CD14-positive monocyte (primary cell): ENCODE results near the gene HYLS1. TPM values are rescaled to one million over a fixed set of nuclear protein-coding genes. Genes with fewer than 3 reads are reported as not detected.

ENCODE experiments used
- DNase-seq, 3 donors: peaks; one replicate each; pipeline ENCODE4 v3.0.0-alpha.2; 2011 to 2022
- H2AFZ ChIP-seq: 2 replicates; pipeline ENCODE4 v1.6.0; 2012; ENCODE audit warnings: mild to moderate bottlenecking, low read depth, low read length, inconsistent platforms; ENCODE audit not compliant: insufficient read depth, poor library complexity, severe bottlenecking
- H3K27ac ChIP-seq, 2 donors: 1 replicate in 1 of 2; 2 replicates in 1 of 2; pipeline ENCODE4 v1.5.1; 2012 to 2013; ENCODE audit warnings: low read length in 2 of 2, control low read depth in 1 of 2, inconsistent platforms in 1 of 2, low read depth in 1 of 2, mild to moderate bottlenecking in 1 of 2
- H3K27me3 ChIP-seq, 2 donors: one replicate each; pipeline versions ENCODE4 v1.6.0 to v1.6.1; 2011 to 2013; ENCODE audit warnings: low read length in 2 of 2; ENCODE audit not compliant: control insufficient read depth in 2 of 2, insufficient read depth in 2 of 2
- H3K36me3 ChIP-seq, 2 donors: replicated peaks in 1 of 2; 1 replicate in 1 of 2; 2 replicates in 1 of 2; pipeline versions ENCODE4 v1.5.1 to v1.6.1; 2012 to 2013; ENCODE audit warnings: low read length in 2 of 2, control low read depth in 1 of 2, inconsistent platforms in 1 of 2, mild to moderate bottlenecking in 1 of 2; ENCODE audit not compliant: insufficient read depth in 2 of 2, control insufficient read depth in 1 of 2
- H3K4me1 ChIP-seq, 2 donors: 1 replicate in 1 of 2; 2 replicates in 1 of 2; pipeline versions ENCODE4 v1.5.1 to v1.6.1; 2012 to 2013; ENCODE audit warnings: low read length in 2 of 2, control low read depth in 1 of 2, inconsistent platforms in 1 of 2, mild to moderate bottlenecking in 1 of 2, moderate library complexity in 1 of 2; ENCODE audit not compliant: insufficient read depth in 2 of 2, control insufficient read depth in 1 of 2
- H3K4me2 ChIP-seq: replicated peaks from 2 replicates; pipeline ENCODE3; 2012; ENCODE audit warnings: low read length, moderate library complexity, mild to moderate bottlenecking; ENCODE audit not compliant: poor library complexity, severe bottlenecking; ENCODE audit errors: extremely low read depth
- H3K4me3 ChIP-seq, 3 experiments: fragments of 200-600 bp in 1 of 3; sonication (generic) in 1 of 3; replicated peaks in 1 of 3; 1 replicate in 2 of 3; 2 replicates in 1 of 3; pipeline ENCODE4 v1.5.1; 2011 to 2013; ENCODE audit warnings: low read length in 3 of 3, mild to moderate bottlenecking in 3 of 3, control low read depth in 2 of 3, low read depth in 2 of 3, inconsistent platforms in 1 of 3, moderate library complexity in 1 of 3
- H3K79me2 ChIP-seq: 2 replicates; pipeline ENCODE4 v1.6.0; 2012; ENCODE audit warnings: mild to moderate bottlenecking, control low read depth, inconsistent platforms, low read length, moderate library complexity; ENCODE audit not compliant: insufficient read depth
- H3K9ac ChIP-seq: 2 replicates; pipeline ENCODE4 v1.6.0; 2017; ENCODE audit warnings: low read length, mild to moderate bottlenecking; ENCODE audit not compliant: insufficient read depth, poor library complexity, severe bottlenecking
- H3K9me3 ChIP-seq, 2 donors: replicated peaks in 1 of 2; 1 replicate in 1 of 2; 2 replicates in 1 of 2; pipeline versions ENCODE4 v1.5.1 to v1.6.1; 2012 to 2013; ENCODE audit warnings: low read length in 2 of 2, control low read depth in 1 of 2; ENCODE audit not compliant: control insufficient read depth in 1 of 2, insufficient read depth in 1 of 2
- H4K20me1 ChIP-seq: 2 replicates; pipeline ENCODE4 v1.6.0; 2012; ENCODE audit warnings: mild to moderate bottlenecking, low read length, control low read depth, moderate library complexity; ENCODE audit not compliant: insufficient read depth
- H3K27ac Mint-ChIP-seq, 7 donors: one replicate each; pipeline ENCODE4 v1.8.0; 2020; ENCODE audit warnings: mild to moderate bottlenecking in 7 of 7, mixed read lengths in 7 of 7, moderate library complexity in 6 of 7, inconsistent platforms in 2 of 7
- H3K27me3 Mint-ChIP-seq, 3 donors: one replicate each; pipeline ENCODE4 v1.8.0; 2021 to 2022; ENCODE audit warnings: low read depth in 3 of 3, mild to moderate bottlenecking in 3 of 3, mixed read lengths in 3 of 3, moderate library complexity in 3 of 3, inconsistent platforms in 1 of 3
- H3K36me3 Mint-ChIP-seq, 2 donors: one replicate each; pipeline ENCODE4 v1.8.0; 2020; ENCODE audit warnings: mixed read lengths in 2 of 2, inconsistent platforms in 1 of 2, mild to moderate bottlenecking in 1 of 2
- H3K4me1 Mint-ChIP-seq: one replicate; pipeline ENCODE4 v1.8.0; 2020; ENCODE audit warnings: mild to moderate bottlenecking, mixed read lengths
- H3K4me3 Mint-ChIP-seq, 2 donors: one replicate each; pipeline ENCODE4 v1.8.0; 2020; ENCODE audit warnings: mild to moderate bottlenecking in 2 of 2, mixed read lengths in 2 of 2, moderate library complexity in 1 of 2
- H3K9me3 Mint-ChIP-seq, 7 donors: one replicate each; pipeline ENCODE4 v1.8.0; 2020 to 2022; ENCODE audit warnings: mixed read lengths in 7 of 7, mild to moderate bottlenecking in 6 of 7, moderate library complexity in 6 of 7, inconsistent platforms in 2 of 7
- WGBS: methylation state at CpG from one replicate; pipeline ENCODE4 v1.1.5; 2013; ENCODE audit warnings: missing lambda C conversion rate; ENCODE audit not compliant: insufficient coverage; 5-methylcytosine and 5-hydroxymethylcytosine counted together
- intact Hi-C, 2 donors: fragments of 100-400 bp; cut with micrococcal nuclease; formaldehyde crosslinking; loops; one replicate each; pipeline versions ENCODE4 v1.15.0 to v1.15.1; 2023
- polyA plus RNA-seq, 3 donors: library from polyadenylated mRNA; depleted of rRNA in 1 of 3; unstranded in 2 of 3; stranded (reverse) in 1 of 3; fragments of 300-500 nt in 2 of 3; fragments of >200 nt in 1 of 3; fragmentation: Illumina TruSeq in 2 of 3; gene quantifications; 1 replicate in 2 of 3; 2 replicates in 1 of 3; pipeline ENCODE4 v1.2.3, GENCODE V29; 2012 to 2021
- TF ChIP-seq, protein P1 (sequence below): fragments of 200-600 bp; IDR thresholded peaks from one replicate; pipeline ENCODE4 v1.8.0; 2022; ENCODE audit warnings: antibody characterized with exemption, mild to moderate bottlenecking

HYLS1 gene
- polyA plus RNA-seq, 3 donors = 0.61 to 2.6 (median 2.0) TPM

DNA sequence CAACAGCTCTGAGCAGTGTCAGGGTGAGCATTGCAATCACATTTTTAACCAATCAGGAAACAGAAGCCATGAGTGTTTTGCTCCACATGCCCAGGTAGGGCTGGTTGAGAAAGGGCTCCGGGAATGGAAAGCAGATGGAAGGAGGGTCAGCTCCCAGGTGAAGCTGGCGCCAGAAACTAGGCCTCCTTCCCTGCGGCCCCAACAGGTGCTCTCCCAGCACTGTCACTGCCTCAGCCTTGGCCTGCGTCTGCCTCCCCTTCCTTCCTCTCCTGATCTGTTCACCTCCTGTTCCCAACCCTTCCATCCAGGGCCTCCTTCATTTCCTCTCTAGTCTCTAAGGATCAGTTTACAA is 53.8 kb downstream of the HYLS1 start:
- Histone ChIP-seq H3K9me3 (no peaks in the 10 kb centered on the region), H3K79me2 (no peaks in the 10 kb centered on the region), H3K36me3 (no peaks in the 10 kb centered on the region), H3K4me1 (no peaks in the 10 kb centered on the region), H3K4me3 (no peak overlapping the region), H4K20me1 (no peaks in the 10 kb centered on the region), H3K27ac (no peak overlapping the region), H3K27me3 (no peaks in the 10 kb centered on the region), H3K4me2 (no peak overlapping the region), H3K9ac (no peak overlapping the region), H2AFZ (no peak overlapping the region)
- H3K27ac Mint-ChIP-seq = no peak overlapping the region
- no peaks in the 10 kb centered on the region for H3K36me3 Mint-ChIP-seq
- peaks cover 0 to 7% (median 0%) of the 10 kb centered on the region in 7 donors for H3K9me3 Mint-ChIP-seq
- TF ChIP-seq, protein P1, sequence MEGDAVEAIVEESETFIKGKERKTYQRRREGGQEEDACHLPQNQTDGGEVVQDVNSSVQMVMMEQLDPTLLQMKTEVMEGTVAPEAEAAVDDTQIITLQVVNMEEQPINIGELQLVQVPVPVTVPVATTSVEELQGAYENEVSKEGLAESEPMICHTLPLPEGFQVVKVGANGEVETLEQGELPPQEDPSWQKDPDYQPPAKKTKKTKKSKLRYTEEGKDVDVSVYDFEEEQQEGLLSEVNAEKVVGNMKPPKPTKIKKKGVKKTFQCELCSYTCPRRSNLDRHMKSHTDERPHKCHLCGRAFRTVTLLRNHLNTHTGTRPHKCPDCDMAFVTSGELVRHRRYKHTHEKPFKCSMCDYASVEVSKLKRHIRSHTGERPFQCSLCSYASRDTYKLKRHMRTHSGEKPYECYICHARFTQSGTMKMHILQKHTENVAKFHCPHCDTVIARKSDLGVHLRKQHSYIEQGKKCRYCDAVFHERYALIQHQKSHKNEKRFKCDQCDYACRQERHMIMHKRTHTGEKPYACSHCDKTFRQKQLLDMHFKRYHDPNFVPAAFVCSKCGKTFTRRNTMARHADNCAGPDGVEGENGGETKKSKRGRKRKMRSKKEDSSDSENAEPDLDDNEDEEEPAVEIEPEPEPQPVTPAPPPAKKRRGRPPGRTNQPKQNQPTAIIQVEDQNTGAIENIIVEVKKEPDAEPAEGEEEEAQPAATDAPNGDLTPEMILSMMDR = no peak
- no peak for DNase-seq
- 62% methylated on average over 3 of the region's 4 CpGs for WGBS
- no peak overlapping the region for H3K4me3 Mint-ChIP-seq
- intact Hi-C loops = no loop called here
- H3K4me1 Mint-ChIP-seq = peaks cover 4% of the 10 kb centered on the region
- peaks cover 0 to 8% (median 2%) of the 10 kb centered on the region in 3 donors for H3K27me3 Mint-ChIP-seq

DNA sequence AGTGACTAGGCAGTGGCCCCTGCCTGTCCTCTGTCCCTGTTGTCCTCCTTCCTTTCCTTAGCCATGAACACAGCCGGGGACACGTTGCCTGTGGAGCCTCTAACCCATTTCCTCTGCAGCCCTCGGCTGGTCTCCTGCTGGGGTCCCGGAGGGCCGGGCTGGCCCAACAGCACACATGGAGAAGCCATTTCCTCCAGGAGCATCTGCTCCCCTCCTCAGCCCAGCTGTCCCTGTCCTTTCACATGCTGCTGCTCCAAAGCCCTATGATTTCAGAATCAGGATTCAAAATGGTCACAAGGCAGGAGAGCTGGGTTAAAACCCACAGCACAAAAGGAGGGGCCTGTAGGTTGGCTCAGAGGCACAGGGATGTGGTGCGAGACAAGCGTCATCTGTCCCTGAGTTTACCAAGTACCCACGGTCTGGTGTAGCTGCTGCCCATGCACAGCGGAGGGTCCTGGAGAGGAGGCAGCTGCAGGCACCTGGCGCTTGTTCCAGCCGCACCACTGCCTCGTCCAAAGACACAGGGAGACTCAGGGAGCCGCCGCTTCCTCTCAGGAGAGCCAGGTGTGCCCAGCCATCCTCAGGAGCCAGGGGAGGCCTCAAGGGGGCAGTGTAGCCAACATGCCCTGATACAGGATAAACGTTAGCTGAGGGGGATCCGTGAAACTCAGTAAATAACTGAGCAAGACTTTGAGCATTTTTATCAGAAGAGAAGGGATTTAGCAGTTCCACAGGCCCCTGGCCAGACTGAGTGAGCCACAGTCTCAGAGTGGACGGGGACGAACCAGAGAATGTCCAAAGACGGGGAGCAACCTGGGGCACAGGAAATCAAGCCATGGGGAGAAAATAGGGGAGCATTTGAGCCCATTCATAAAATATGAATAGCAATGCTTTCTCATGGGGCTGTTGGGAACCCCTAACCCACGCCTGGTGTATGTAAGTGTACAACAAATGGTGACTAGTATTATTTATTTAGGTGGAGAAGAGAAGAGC is 54.4 kb downstream of the HYLS1 start:
- H3K27ac ChIP-seq = no peak overlapping the region
- DNase-seq = no peak
- H3K4me3 Mint-ChIP-seq = no peak overlapping the region
- WGBS = 33% methylated on average over 20 of the region's 20 CpGs
- no peaks in the 10 kb centered on the region for H3K4me1 ChIP-seq
- intact Hi-C loops = no loop called here
- H3K4me1 Mint-ChIP-seq = peaks cover 4% of the 10 kb centered on the region
- H4K20me1 ChIP-seq = no peaks in the 10 kb centered on the region
- H2AFZ ChIP-seq = no peak overlapping the region
- H3K4me2 ChIP-seq = no peak overlapping the region
- no peaks in the 10 kb centered on the region for H3K79me2 ChIP-seq
- H3K27ac Mint-ChIP-seq = no peak overlapping the region
- H3K27me3 Mint-ChIP-seq = peaks cover 0 to 7% (median 2%) of the 10 kb centered on the region in 3 donors
- TF ChIP-seq, protein P1 = peak; percentile 20
- no peaks in the 10 kb centered on the region for H3K27me3 ChIP-seq
- no peaks in the 10 kb centered on the region for H3K9me3 ChIP-seq
- H3K9ac ChIP-seq = no peak overlapping the region
- H3K4me3 ChIP-seq = no peak overlapping the region
- H3K9me3 Mint-ChIP-seq = peaks cover 0 to 7% (median 0%) of the 10 kb centered on the region in 7 donors
- no peaks in the 10 kb centered on the region for H3K36me3 ChIP-seq
- H3K36me3 Mint-ChIP-seq = no peaks in the 10 kb centered on the region
